D721Med (cell line): ENCODE data around the gene ISCA2.

ENCODE experiments used
- DNase-seq: peaks from one replicate; pipeline ENCODE4 v3.0.0; 2011; ENCODE audit warnings: low spot score; ENCODE audit not compliant: insufficient read length
- FAIRE-seq: peaks from 2 replicates; lab custom pipeline; 2011; peaks lifted over from hg19 to GRCh38; lab: Jason Lieb, UNC
- CTCF ChIP-seq: IDR thresholded peaks from 2 replicates; pipeline ENCODE4 v1.5.1; 2012; ENCODE audit warnings: mild to moderate bottlenecking, control low read depth; ENCODE audit not compliant: insufficient read depth; ENCODE audit errors: missing control alignments

Gene ISCA2

GRCh38 chr14:74495356-74495755, 1.8 kb downstream of the ISCA2 start:
- FAIRE-seq, result no peak
- no peak for DNase-seq
- no peak for TF ChIP-seq CTCF

GRCh38 chr14:74500417-74501134, 7.0 kb downstream of the ISCA2 start:
- FAIRE-seq (no peak), DNase-seq (no peak)
- TF ChIP-seq CTCF, result no peak

GRCh38 chr14:74501135-74501614, 7.6 kb downstream of the ISCA2 start:
- FAIRE-seq (no peak), DNase-seq (no peak)
- TF ChIP-seq CTCF, result peak; percentile 57

- no peak for DNase-seq
- no peak for FAIRE-seq
- no peak for TF ChIP-seq CTCF
Measured at GRCh38 chr14:74501691-74502090, 8.1 kb downstream of the ISCA2 start.

GRCh38 chr14:74502236-74503019, 8.9 kb downstream of the ISCA2 start:
- FAIRE-seq, result no peak
- peak; percentile 32 for TF ChIP-seq CTCF
- no peak for DNase-seq

- no peak for TF ChIP-seq CTCF
- FAIRE-seq, result no peak
- DNase-seq, result no peak
Measured at GRCh38 chr14:74503291-74503937, 9.8 kb downstream of the ISCA2 start.
